NCI-H2029 treated with DMSO at 0.1 percent for 48 hours (cell line): Measurements from ENCODE around the gene VANGL1.
"Not testable (repeated sequence)": the region's sequence is repeated elsewhere in the genome, so short reads cannot be mapped to it uniquely, and the experiment has no call there.

Experiments used
- DNase-seq: peaks from one replicate; lab custom pipeline; 2025; lab: John Stamatoyannopoulos, UW

The VANGL1 gene

GRCh38 chr1:115641762-115642167, at the start of gene VANGL1:
Gene VANGL1, plus strand, starts transcription at chr1:115641970. Its CDS starts 9,444 bp downstream, at chr1:115651414.
- no peak for DNase-seq

- DNase-seq = no peak
Measured at GRCh38 chr1:115592264-115592663, 49.5 kb upstream of the VANGL1 start.

DNA sequence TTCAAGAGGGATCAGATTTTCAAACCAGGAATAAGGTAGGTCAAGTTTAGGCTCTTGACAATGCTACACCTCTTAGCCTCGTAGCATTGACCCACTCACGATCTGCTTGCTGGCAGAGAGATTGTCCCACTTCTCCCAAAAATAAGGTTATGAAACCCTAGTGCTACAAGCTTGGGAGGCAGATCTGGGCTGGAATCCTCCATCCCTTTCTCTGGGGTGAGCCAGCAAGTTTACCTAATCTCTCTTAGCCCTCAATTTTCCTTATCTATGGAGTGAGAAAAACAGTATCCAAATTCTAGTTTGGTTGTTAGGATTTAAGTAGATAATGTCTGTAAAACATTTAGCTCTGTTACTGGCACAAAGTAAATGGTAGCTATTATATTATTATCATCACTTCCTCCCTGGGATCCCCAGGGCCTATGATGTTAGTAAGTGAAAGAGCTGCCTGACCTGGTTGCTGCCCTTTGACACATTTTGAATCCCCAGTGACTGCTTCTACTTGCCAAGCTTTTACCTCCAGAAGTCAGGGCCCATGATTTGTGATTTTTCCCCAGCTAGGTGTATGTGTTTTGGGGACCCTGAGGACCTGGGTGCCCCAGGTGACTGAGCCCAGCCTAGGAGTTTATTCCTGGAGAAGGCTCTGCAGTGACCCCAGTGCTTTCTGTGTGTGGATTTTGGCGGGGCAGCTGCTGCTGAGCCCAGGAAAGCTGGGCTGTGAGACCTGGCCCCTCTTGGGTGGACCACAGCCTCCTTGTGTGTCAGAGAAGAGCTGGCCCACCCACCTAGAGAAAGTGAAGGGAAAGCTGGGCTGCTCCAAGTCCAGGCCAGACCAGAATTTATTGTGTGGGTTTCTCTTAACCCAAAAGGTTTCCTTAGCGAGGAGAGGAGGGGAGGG, 48.2 kb upstream of the VANGL1 start:
- DNase-seq = no peak

GRCh38 chr1:115594600-115594999, 47.2 kb upstream of the VANGL1 start:
- DNase-seq = no peak

DNA sequence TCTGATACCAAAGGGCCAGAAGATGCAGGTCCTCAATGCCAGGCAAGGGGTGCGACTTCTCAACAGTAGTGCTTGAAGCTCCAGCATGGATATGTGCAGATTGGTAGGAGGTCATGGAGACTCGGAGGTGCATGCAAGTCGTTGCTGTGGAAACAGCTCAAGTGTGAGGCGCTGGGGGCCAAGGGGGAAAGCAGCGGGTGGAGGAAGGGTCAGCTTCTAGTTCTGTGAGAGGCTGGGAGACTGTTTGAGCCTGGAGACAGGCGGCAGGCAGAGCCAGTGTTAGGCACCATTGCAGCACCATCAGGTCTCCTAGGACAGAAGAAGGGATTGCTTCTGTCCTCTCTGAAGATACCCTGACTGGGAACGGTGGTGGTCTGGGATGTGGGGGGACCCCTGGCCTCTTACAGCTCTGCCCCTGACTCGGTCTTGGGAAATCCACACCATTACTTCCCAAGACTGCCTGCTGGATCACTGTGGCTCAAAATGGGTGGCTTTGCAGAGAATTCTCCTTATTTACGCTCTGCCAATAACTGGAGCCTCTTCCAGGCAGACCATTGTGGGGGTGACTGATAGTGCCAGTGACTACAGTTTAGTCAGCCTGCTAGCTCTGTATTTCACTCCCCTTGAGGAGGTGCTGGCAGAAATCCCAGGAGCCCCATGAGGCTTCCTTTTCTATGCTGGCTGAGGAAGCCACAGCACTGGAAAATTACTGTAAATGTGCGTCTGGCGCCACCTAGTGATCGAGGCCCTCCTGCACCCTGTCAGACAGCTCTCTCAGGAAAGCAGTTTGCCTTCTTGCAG, 46.3 kb upstream of the VANGL1 start:
- DNase-seq = peak; percentile 25

- no peak for DNase-seq
Measured at GRCh38 chr1:115596080-115596780, 45.5 kb upstream of the VANGL1 start.

- DNase-seq = no peak
Measured at GRCh38 chr1:115604508-115604907, 37.3 kb upstream of the VANGL1 start.

- DNase-seq = no peak
Measured at GRCh38 chr1:115606305-115606704, 35.5 kb upstream of the VANGL1 start.

- DNase-seq = no peak
Measured at GRCh38 chr1:115609021-115609420, 32.7 kb upstream of the VANGL1 start.

- no peak for DNase-seq
Measured at GRCh38 chr1:115613767-115614166, 28.0 kb upstream of the VANGL1 start.

DNA sequence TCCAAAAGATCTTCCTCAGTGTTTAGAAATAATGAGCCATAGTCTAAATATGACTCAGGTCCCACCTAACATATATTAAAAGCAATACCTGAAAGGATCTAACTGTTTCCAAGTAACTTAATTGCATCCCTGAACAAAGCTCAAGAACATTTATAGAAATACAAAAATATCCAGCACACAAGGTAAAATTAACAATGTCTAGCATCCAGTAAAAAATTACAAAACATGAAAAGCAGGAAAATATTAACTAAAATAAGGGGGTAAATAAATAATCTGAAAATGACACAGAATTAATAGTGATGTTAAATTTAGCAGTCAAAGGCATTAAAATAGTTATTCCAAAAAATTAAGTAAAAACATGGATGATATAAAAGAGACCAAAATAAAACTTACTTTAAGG, 21.3 kb upstream of the VANGL1 start:
- DNase-seq = no peak

DNA sequence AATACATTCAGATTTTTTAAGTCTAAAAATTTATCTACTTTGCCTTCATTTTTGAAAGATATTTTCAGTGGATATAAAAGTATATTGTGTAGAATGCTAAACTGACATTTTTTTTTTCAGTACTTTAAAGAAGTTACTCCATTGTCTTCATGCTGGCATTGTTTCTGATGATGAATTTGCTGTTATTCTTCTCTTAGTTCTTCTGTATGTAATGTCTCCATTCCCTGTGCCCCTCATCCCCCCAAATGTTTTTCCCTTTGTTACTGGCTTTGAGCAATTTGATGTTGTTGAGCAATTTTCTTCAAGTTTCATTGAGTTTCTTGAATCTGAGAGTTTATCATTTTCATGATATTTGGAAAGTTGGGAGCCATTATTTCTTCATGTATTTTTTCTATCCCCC, 20.8 kb upstream of the VANGL1 start:
- DNase-seq = no peak

GRCh38 chr1:115624859-115625258, 16.9 kb upstream of the VANGL1 start:
- DNase-seq = no peak

GRCh38 chr1:115630342-115630741, 11.4 kb upstream of the VANGL1 start:
- DNase-seq = no peak

DNA sequence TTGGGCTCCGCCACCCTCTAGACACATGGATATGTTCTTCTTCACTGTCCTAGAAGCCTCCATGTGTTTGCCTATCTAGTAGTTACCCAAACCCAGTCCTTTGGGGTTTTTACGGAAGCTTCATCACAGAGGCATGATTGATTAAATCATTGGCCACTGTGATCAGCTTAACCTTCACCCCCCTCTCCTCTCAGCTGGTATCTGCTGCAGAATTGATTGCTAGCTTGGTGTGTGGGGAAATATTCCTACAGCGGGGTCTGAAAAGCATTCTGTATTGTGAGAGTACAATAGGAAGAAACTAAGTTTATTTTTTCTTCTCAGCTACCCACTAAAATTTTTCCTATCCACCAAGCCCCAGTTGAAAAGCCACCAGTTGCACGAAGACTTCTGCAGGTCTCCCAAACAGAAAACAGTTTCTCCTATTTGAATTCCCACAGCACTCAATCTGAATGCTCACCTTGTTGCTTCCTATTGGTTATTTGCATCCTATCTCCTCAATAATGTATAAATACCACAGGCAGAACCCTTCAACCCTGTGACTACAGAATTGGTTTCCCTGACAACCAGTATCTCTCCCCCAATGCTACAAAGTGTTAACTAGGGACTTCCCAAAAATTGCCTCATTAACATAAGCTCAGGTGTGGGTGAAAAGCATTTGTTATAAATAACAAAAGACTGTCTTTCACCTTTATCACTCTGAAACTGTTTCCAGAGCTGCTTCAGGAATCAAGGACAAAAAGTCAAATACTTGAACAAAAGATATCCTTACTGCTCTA, 9.3 kb upstream of the VANGL1 start:
- no peak for DNase-seq

GRCh38 chr1:115633606-115634005, 8.2 kb upstream of the VANGL1 start:
- DNase-seq = not testable (repeated sequence)

GRCh38 chr1:115637247-115637646, 4.5 kb upstream of the VANGL1 start:
- not testable (repeated sequence) for DNase-seq

DNA sequence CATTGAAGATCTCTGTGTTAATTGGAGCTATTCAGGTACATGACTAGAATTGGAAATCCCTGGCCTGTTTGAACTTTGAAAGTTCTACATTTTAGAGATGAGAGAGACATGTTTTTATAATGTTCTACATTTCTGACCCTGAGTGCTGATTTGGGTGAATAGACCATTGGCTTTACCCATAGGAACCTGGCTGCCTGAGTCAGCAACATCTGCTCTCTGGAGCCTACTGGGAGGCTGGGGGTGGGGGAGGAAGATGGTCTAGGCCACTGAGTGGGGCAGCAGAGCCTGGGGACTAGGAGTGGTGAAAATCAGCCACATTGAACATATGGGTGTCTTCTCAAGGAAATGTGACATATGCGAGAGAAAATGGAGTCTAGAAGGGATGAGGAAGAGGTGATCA, 1.4 kb upstream of the VANGL1 start:
- no peak for DNase-seq

DNA sequence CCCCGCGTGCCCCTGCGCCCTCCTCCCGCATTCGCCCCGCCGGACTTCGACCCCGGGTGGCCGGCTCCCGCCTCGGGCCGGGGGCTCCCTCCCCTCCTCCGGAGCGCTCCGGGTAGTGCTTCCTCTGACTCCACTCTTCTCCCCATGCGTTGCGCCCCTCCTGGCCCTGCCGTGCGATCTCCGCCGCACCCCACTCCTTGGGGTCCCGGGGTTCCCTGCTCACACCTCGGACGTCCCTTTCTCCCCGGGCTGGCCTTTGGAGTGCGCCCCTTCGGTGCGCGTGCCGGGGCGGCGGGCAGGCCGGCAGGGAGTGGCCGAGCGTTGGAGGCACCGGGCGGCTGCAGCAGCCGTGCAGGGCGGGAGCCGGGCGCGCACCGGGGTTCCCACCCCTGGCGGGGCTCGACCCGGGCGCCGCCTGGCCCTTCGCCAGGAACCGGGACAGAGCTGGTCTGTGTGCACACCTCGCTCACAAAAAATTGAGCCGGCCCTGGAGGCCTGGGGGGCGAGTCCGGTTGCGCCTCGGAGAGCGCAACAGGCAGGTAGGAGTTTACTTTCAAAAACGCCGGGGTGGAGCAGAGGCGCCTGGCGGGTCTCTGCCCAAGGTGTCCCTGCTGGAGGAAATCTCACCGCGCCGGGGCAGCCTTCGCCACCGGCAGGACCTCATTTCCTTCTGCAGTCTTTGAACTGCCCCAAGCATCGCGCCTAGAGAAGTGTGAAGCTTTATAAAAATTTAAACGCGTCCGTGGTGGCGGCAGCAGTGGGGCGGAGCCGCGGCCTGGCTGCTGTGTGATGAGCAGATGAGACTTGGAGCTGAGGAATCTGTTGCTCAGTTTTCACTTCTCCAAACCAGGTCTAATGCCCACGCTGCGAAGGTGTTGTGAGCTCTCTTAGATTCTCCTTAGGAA, 650 bp downstream of the VANGL1 start:
- no peak for DNase-seq

DNA sequence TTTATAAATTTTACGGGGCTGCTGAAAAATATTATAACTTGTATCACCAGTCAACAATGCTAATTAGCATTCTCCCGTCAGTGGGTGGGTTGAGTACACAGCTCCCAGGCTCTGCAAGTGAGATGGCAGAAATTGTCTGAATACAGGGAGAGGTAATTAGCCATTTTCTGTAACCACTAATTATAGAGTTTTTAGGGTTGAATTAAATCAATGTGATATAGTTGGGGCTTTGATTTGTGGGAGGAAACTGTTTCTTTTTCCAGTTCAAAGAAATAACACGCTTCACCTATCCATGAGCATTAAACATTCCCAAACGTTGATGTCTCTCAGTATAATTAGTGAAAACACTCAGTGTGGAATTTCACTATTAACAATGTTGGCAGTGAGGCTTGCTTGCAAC, 1.5 kb downstream of the VANGL1 start:
- no peak for DNase-seq

DNA sequence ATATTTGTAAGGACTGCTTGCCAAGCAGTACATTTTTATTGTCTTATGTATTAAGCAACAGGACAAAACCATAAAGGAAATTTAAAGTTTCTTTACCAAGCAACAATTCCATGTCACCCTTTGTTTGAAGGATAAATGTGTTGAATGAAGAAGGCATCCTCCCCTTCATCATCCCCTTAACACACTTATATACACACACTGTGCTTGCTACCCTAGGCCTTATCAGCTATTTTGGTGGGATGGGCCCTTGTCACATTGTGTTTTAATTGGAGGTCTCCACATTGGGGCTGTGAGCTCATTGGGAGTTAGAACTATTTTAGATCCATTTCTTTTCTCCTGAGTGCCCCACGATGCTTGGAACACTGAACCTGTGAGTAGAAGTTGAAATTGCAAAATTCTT, 1.9 kb downstream of the VANGL1 start:
- DNase-seq = no peak
